GM12874 (cell line): Measurements from ENCODE around the gene H1-8.

Experiments used
- CTCF ChIP-seq: IDR thresholded peaks from 2 replicates; pipeline ENCODE4 v1.5.1; 2011; ENCODE audit warnings: low read depth, mild to moderate bottlenecking, control low read depth, low read length, moderate library complexity; ENCODE audit not compliant: insufficient read depth

H1-8 gene

GRCh38 chr3:129505341-129505740, 37.6 kb upstream of the H1-8 start:
- TF ChIP-seq CTCF, result no peak

- TF ChIP-seq CTCF, result no peak
Observed at GRCh38 chr3:129506231-129506742, 36.7 kb upstream of the H1-8 start.

- no peak for TF ChIP-seq CTCF
Observed at GRCh38 chr3:129507181-129507831, 35.7 kb upstream of the H1-8 start.

GRCh38 chr3:129512595-129512994, 30.4 kb upstream of the H1-8 start:
- no peak for TF ChIP-seq CTCF

- no peak for TF ChIP-seq CTCF
Observed at GRCh38 chr3:129513705-129514104, 29.3 kb upstream of the H1-8 start.

GRCh38 chr3:129514110-129514509, 28.9 kb upstream of the H1-8 start:
- TF ChIP-seq CTCF, result no peak

GRCh38 chr3:129514563-129514962, 28.4 kb upstream of the H1-8 start:
- TF ChIP-seq CTCF, result no peak
